T-cell (primary cell): ENCODE data around the gene KRT6B. TPM values are rescaled to one million over a fixed set of nuclear protein-coding genes. Genes with fewer than 3 reads are reported as not detected.

Experiments
- ATAC-seq, 4 experiments: fragments of 200-7000 bp in 3 of 4; fragments of 150-1000 bp in 1 of 4; cut with Tn5 transposase; replicated peaks in 1 of 4; 1 replicate in 3 of 4; 2 replicates in 1 of 4; pipeline ENCODE4 v1.10.0; 2021; ENCODE audit warnings: moderate library complexity in 3 of 4, mild to moderate bottlenecking in 2 of 4, moderate number of reproducible peaks in 1 of 4
- CTCF ChIA-PET, 2 donors: fragments of 300-600 bp; sonication (Branson Sonifier 250); formaldehyde crosslinking; loops; one replicate each; lab custom pipeline; 2022; ENCODE audit warnings: antibody characterized with exemption in 2 of 2; lab: Charles Lee
- POLR2A ChIA-PET, 2 donors: fragments of 300-600 bp; sonication (Branson Sonifier 250); formaldehyde crosslinking; loops; one replicate each; lab custom pipeline; 2022; ENCODE audit warnings: antibody characterized with exemption in 2 of 2; lab: Charles Lee
- DNase-seq, 35 experiments: peaks; one replicate each; pipeline versions ENCODE4 v3.0.0 to v3.0.0-alpha.2; 2013 to 2023
- H3K27ac ChIP-seq: one replicate; pipeline ENCODE4 v1.5.1; 2013; ENCODE audit warnings: low read length
- H3K27me3 ChIP-seq, 2 experiments: replicated peaks in 1 of 2; 1 replicate in 1 of 2; 2 replicates in 1 of 2; pipeline versions ENCODE4 v1.6.1 to v1.7.0; 2013; ENCODE audit warnings: low read length in 1 of 2, mixed read lengths in 1 of 2; ENCODE audit not compliant: control insufficient read depth in 2 of 2, insufficient read depth in 2 of 2; ENCODE audit errors: extremely low read depth in 1 of 2
- H3K36me3 ChIP-seq, 2 donors: 1 replicate in 1 of 2; 2 replicates in 1 of 2; pipeline versions ENCODE4 v1.6.1 to v1.7.0; 2013; ENCODE audit warnings: low read length in 1 of 2; ENCODE audit not compliant: control insufficient read depth in 2 of 2, insufficient read depth in 1 of 2; ENCODE audit errors: extremely low read depth in 1 of 2
- H3K4me1 ChIP-seq, 2 experiments: 1 replicate in 1 of 2; 2 replicates in 1 of 2; pipeline versions ENCODE4 v1.6.1 to v1.7.0; 2013; ENCODE audit warnings: low read length in 2 of 2, mixed read lengths in 1 of 2; ENCODE audit not compliant: insufficient read depth in 2 of 2, control insufficient read depth in 1 of 2; ENCODE audit errors: extremely low read depth in 1 of 2
- H3K4me3 ChIP-seq, 2 donors: 1 replicate in 1 of 2; 2 replicates in 1 of 2; pipeline versions ENCODE4 v1.5.1 to v1.7.0; 2013; ENCODE audit warnings: mild to moderate bottlenecking in 2 of 2, low read length in 1 of 2, moderate library complexity in 1 of 2; ENCODE audit not compliant: control insufficient read depth in 1 of 2; ENCODE audit errors: extremely low read depth in 1 of 2
- H3K9me3 ChIP-seq: 2 replicates; pipeline ENCODE4 v1.7.0; 2013
- H3K27ac Mint-ChIP-seq, 2 donors: one replicate each; pipeline ENCODE4 v1.8.0; 2020 to 2021; ENCODE audit warnings: mild to moderate bottlenecking in 2 of 2, mixed read lengths in 2 of 2
- H3K27me3 Mint-ChIP-seq, 2 donors: one replicate each; pipeline ENCODE4 v1.8.0; 2021 to 2022; ENCODE audit warnings: mixed read lengths in 2 of 2
- H3K36me3 Mint-ChIP-seq: one replicate; pipeline ENCODE4 v1.8.0; 2021; ENCODE audit warnings: mixed read lengths
- H3K4me1 Mint-ChIP-seq, 3 donors: one replicate each; pipeline ENCODE4 v1.8.0; 2020 to 2022; ENCODE audit warnings: mixed read lengths in 3 of 3, mild to moderate bottlenecking in 1 of 3
- H3K4me3 Mint-ChIP-seq, 3 donors: one replicate each; pipeline ENCODE4 v1.8.0; 2020 to 2022; ENCODE audit warnings: mild to moderate bottlenecking in 3 of 3, mixed read lengths in 3 of 3, moderate library complexity in 3 of 3
- H3K9me3 Mint-ChIP-seq, 3 donors: one replicate each; pipeline ENCODE4 v1.8.0; 2020 to 2022; ENCODE audit warnings: mixed read lengths in 3 of 3
- WGBS: methylation state at CpG from one replicate; pipeline ENCODE4 v1.1.5; 2013; ENCODE audit warnings: missing lambda C conversion rate; ENCODE audit not compliant: insufficient coverage; 5-methylcytosine and 5-hydroxymethylcytosine counted together
- total RNA-seq, 35 experiments: library from RNA in 6 of 35; stranded (reverse) in 6 of 35; fragments of 120-200 nt in 1 of 35; gene quantifications; one replicate each; pipeline versions ENCODE4 v1.2.1 to v1.2.4 and lab custom pipeline; 2013 to 2026

The KRT6B gene
- total RNA-seq, 5 donors from 2014 or later (not counting 1 experiment from before 2014, with no cell fraction given) = not detected

GRCh38 chr12:52399756-52400155 is 52.2 kb downstream of the KRT6B start:
- Histone ChIP-seq H3K36me3 (no peaks in the 10 kb centered on the region), H3K9me3 (no peaks in the 10 kb centered on the region), H3K27ac (no peak overlapping the region), H3K4me1 (no peaks in the 10 kb centered on the region), H3K4me3 (no peak overlapping the region), H3K27me3 (peaks cover 0 to 45% of the 10 kb centered on the region in 2 experiments)
- Mint-ChIP-seq H3K4me1 (no peaks in the 10 kb centered on the region), H3K27me3 (peaks cover 9 to 16% of the 10 kb centered on the region in 2 donors), H3K9me3 (no peaks in the 10 kb centered on the region), H3K36me3 (no peaks in the 10 kb centered on the region), H3K4me3 (no peak overlapping the region), H3K27ac (no peak overlapping the region)
- ChIA-PET POLR2A (no interaction called here), CTCF (no interaction called here)
- WGBS = 90% methylated on average over 16 of the region's 16 CpGs
- DNase-seq (no peak), ATAC-seq (no peak)

GRCh38 chr12:52398176-52398575 is 53.8 kb downstream of the KRT6B start:
- Mint-ChIP-seq H3K9me3 (no peaks in the 10 kb centered on the region), H3K4me3 (no peak overlapping the region), H3K27ac (no peak overlapping the region), H3K27me3 (peaks cover 12 to 19% of the 10 kb centered on the region in 2 donors), H3K36me3 (no peaks in the 10 kb centered on the region), H3K4me1 (no peaks in the 10 kb centered on the region)
- H3K36me3 ChIP-seq = no peaks in the 10 kb centered on the region
- H3K9me3 ChIP-seq = no peaks in the 10 kb centered on the region
- H3K4me1 ChIP-seq = no peaks in the 10 kb centered on the region
- H3K27ac ChIP-seq = no peak overlapping the region
- ChIA-PET POLR2A (interaction anchor here in 1 of 2 donors (0.6 kb wide), 1 partner anchor 48 kb away, joined by 3 read pairs; no protein-coding TSS in a partner anchor), CTCF (interaction anchor here in 1 of 2 donors (0.7 kb wide), 1 partner anchor 803 kb away, joined by 6 read pairs; no protein-coding TSS in a partner anchor)
- DNase-seq (no peak), ATAC-seq (no peak)
- no peak overlapping the region for H3K4me3 ChIP-seq
- WGBS = no CpG with 5 or more reads among the region's 1 CpG
- peaks cover 0 to 44% of the 10 kb centered on the region in 2 experiments for H3K27me3 ChIP-seq

GRCh38 chr12:52396656-52397055 is 55.3 kb downstream of the KRT6B start:
- Mint-ChIP-seq H3K4me3 (no peak overlapping the region), H3K4me1 (no peaks in the 10 kb centered on the region), H3K9me3 (no peaks in the 10 kb centered on the region), H3K27me3 (peaks cover 12 to 16% of the 10 kb centered on the region in 2 donors), H3K27ac (no peak overlapping the region), H3K36me3 (no peaks in the 10 kb centered on the region)
- Histone ChIP-seq H3K9me3 (no peaks in the 10 kb centered on the region), H3K4me3 (no peak overlapping the region), H3K4me1 (no peaks in the 10 kb centered on the region), H3K27me3 (peaks cover 0 to 45% of the 10 kb centered on the region in 2 experiments), H3K36me3 (no peaks in the 10 kb centered on the region), H3K27ac (no peak overlapping the region)
- ChIA-PET CTCF (no interaction called here), POLR2A (no interaction called here)
- DNase-seq (no peak), ATAC-seq (no peak)
- 92% methylated on average over 7 of the region's 8 CpGs for WGBS

Other genes starting within 250 kb of the KRT6B start
- 1 to 10 TPM in 3 of 5 donors, not detected in 2; 2.7 to 3.8 (median 3.3) TPM for gene KRT7, start 218.9 kb downstream of the KRT6B start, total RNA-seq
- gene KRT86, start 177.5 kb downstream of the KRT6B start, total RNA-seq = under 1 TPM in 1 of 5 donors, not detected in 4; 0.35 TPM
- gene KRT81, start 160.6 kb downstream of the KRT6B start, total RNA-seq = 1 to 10 TPM in 1 of 5 donors, under 1 TPM in 2, not detected in 2; 0.30 to 1.0 (median 0.76) TPM
- not detected for gene KRT83, start 130.7 kb downstream of the KRT6B start, total RNA-seq
- not detected for gene KRT85, start 84.7 kb downstream of the KRT6B start, total RNA-seq
- not detected for gene KRT84, start 66.5 kb downstream of the KRT6B start, total RNA-seq
- gene KRT82, start 45.8 kb downstream of the KRT6B start, total RNA-seq = not detected
- gene KRT75, start 17.8 kb downstream of the KRT6B start, total RNA-seq = not detected
- not detected for gene KRT6C, start 21.7 kb upstream of the KRT6B start, total RNA-seq
- not detected for gene KRT6A, start 41.1 kb upstream of the KRT6B start, total RNA-seq
- gene KRT5, start 68.2 kb upstream of the KRT6B start, total RNA-seq = not detected
- gene KRT71, start 101.0 kb upstream of the KRT6B start, total RNA-seq = not detected
- under 1 TPM in 4 of 5 donors, not detected in 1; 0.20 to 0.79 (median 0.45) TPM for gene KRT74, start 121.7 kb upstream of the KRT6B start, total RNA-seq
- gene KRT72, start 149.3 kb upstream of the KRT6B start, total RNA-seq = 10 to 100 TPM; 10.1 to 52.7 (median 28.7) TPM
- 10 to 100 TPM in 3 of 5 donors, 1 to 10 TPM in 2; 6.8 to 37.9 (median 21.9) TPM for gene KRT73, start 166.4 kb upstream of the KRT6B start, total RNA-seq
- 1 to 10 TPM in 2 of 5 donors, under 1 TPM in 3; 0.13 to 2.6 (median 0.82) TPM for gene KRT2, start 200.1 kb upstream of the KRT6B start, total RNA-seq
- gene KRT1, start 228.3 kb upstream of the KRT6B start, total RNA-seq = 10 to 100 TPM in 2 of 5 donors, 1 to 10 TPM in 2, under 1 TPM in 1; 0.19 to 57.7 (median 10.0) TPM